ENCODE measurements around the gene FARS2. TPM values are rescaled to one million over a fixed set of nuclear protein-coding genes. Genes with fewer than 3 reads are reported as not detected.

The FARS2 gene
- total RNA-seq, 6 donors from 2014 or later, result 16.4 to 34.6 (median 19.9) TPM

- no peaks in the 10 kb centered on the region for H3K4me1 ChIP-seq
- H3K36me3 ChIP-seq, result no peaks in the 10 kb centered on the region
- no peak overlapping the region for H3K27ac ChIP-seq
- TF ChIP-seq POLR2A (IDR thresholded peaks at IDR 0.05) (no peak), EP300 (IDR thresholded peaks at IDR 0.05) (no peak), POLR2AphosphoS5 (IDR thresholded peaks at IDR 0.05) (no peak), CTCF (IDR thresholded peaks at IDR 0.05) (no peak)
- 68 to 78% methylated on average over 3 of the region's 3 CpGs for WGBS, 2 donors
- H3K4me3 ChIP-seq, result no peak overlapping the region
- no peaks in the 10 kb centered on the region for H3K9me3 ChIP-seq
- DNase-seq (no peak), ATAC-seq (ENCODE audit: low FRiP score in 2 of 2) (no peak)
- no peaks in the 10 kb centered on the region for H3K27me3 ChIP-seq
Observed at GRCh38 chr6:5511954-5512353, 250.6 kb downstream of the FARS2 start.

GRCh38 chr6:5512422-5512821 is 251.1 kb downstream of the FARS2 start:
- TF ChIP-seq EP300 (IDR thresholded peaks at IDR 0.05) (no peak), POLR2AphosphoS5 (IDR thresholded peaks at IDR 0.05) (no peak), CTCF (IDR thresholded peaks at IDR 0.05) (no peak), POLR2A (IDR thresholded peaks at IDR 0.05) (no peak)
- Histone ChIP-seq H3K4me3 (no peak overlapping the region), H3K9me3 (no peaks in the 10 kb centered on the region), H3K36me3 (no peaks in the 10 kb centered on the region), H3K4me1 (no peaks in the 10 kb centered on the region), H3K27me3 (no peaks in the 10 kb centered on the region), H3K27ac (no peak overlapping the region)
- DNase-seq, result no peak
- ATAC-seq (ENCODE audit: low FRiP score in 2 of 2), result no peak
- 85 to 86% methylated on average over 2 of the region's 2 CpGs for WGBS, 2 donors

DNA sequence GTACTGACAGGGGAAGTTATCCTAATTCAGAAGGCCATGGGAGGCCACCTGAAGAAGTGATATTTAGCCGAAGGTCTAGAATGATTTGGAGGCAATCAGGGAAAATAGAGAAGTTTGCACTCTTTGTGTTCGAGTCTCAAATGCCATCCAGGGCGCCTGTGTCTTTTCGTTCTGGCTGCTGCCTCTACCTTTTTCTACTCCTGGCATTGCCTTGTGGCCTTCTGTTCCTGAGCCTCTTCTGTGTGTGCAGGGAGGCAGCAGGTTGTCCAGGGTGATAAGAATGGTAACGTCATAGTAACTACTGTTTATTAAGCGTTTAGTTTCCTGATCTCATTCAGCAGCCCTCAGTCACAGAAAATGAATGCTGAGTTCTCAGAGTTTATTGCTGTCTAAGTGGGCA is 252.1 kb downstream of the FARS2 start:
- Histone ChIP-seq H3K9me3 (no peaks in the 10 kb centered on the region), H3K4me3 (no peak overlapping the region), H3K4me1 (no peaks in the 10 kb centered on the region), H3K27ac (no peak overlapping the region), H3K27me3 (no peaks in the 10 kb centered on the region), H3K36me3 (no peaks in the 10 kb centered on the region)
- no peak for DNase-seq
- TF ChIP-seq CTCF (IDR thresholded peaks at IDR 0.05), result no peak
- TF ChIP-seq EP300 (IDR thresholded peaks at IDR 0.05), result no peak
- TF ChIP-seq POLR2A (IDR thresholded peaks at IDR 0.05), result no peak
- TF ChIP-seq POLR2AphosphoS5 (IDR thresholded peaks at IDR 0.05), result no peak
- WGBS, 2 donors, result 89 to 92% methylated on average over 6 of the region's 6 CpGs
- no peak for ATAC-seq (ENCODE audit: low FRiP score in 2 of 2)

- Histone ChIP-seq H3K9me3 (no peaks in the 10 kb centered on the region), H3K36me3 (no peaks in the 10 kb centered on the region), H3K27ac (no peak overlapping the region), H3K4me1 (peaks cover 0 to 2% (median 0%) of the 10 kb centered on the region in 4 donors), H3K27me3 (no peaks in the 10 kb centered on the region), H3K4me3 (no peak overlapping the region)
- TF ChIP-seq POLR2A (IDR thresholded peaks at IDR 0.05), result no peak
- TF ChIP-seq CTCF (IDR thresholded peaks at IDR 0.05), result no peak
- no peak for TF ChIP-seq EP300 (IDR thresholded peaks at IDR 0.05)
- no peak for TF ChIP-seq POLR2AphosphoS5 (IDR thresholded peaks at IDR 0.05)
- ATAC-seq (ENCODE audit: low FRiP score in 2 of 2), result no peak
- DNase-seq, result no peak
Observed at GRCh38 chr6:5514353-5514752, 253.0 kb downstream of the FARS2 start.

- H3K27me3 ChIP-seq, result no peaks in the 10 kb centered on the region
- H3K4me3 ChIP-seq, result no peak overlapping the region
- WGBS, 2 donors, result 84 to 94% methylated on average over 4 of the region's 4 CpGs
- TF ChIP-seq EP300 (IDR thresholded peaks at IDR 0.05) (no peak), POLR2AphosphoS5 (IDR thresholded peaks at IDR 0.05) (no peak), POLR2A (IDR thresholded peaks at IDR 0.05) (no peak), CTCF (IDR thresholded peaks at IDR 0.05) (no peak)
- ATAC-seq (ENCODE audit: low FRiP score in 2 of 2) (no peak), DNase-seq (no peak)
- H3K27ac ChIP-seq, result no peak overlapping the region
- H3K9me3 ChIP-seq, result no peaks in the 10 kb centered on the region
- no peaks in the 10 kb centered on the region for H3K36me3 ChIP-seq
- H3K4me1 ChIP-seq, result peaks cover 0 to 2% (median 0%) of the 10 kb centered on the region in 4 donors
Observed at GRCh38 chr6:5515200-5515599, 253.9 kb downstream of the FARS2 start.
